Neural crest cell (in vitro differentiated cells): ENCODE data around the gene BCL3. TPM values are rescaled to one million over a fixed set of nuclear protein-coding genes. Genes with fewer than 3 reads are reported as not detected.

Experiments used
- DNase-seq: peaks from one replicate; pipeline ENCODE4 v3.0.0; 2021; ENCODE audit warnings: low read depth, mixed read lengths, low spot score
- H3K27ac Mint-ChIP-seq: one replicate; pipeline ENCODE4 v1.8.0; 2021; ENCODE audit warnings: mild to moderate bottlenecking, mixed read lengths; ENCODE audit not compliant: unreplicated experiment
- H3K27me3 Mint-ChIP-seq: 2 replicates; pipeline ENCODE4 v1.8.0; 2021; ENCODE audit warnings: low read depth, mild to moderate bottlenecking, mixed read lengths
- H3K36me3 Mint-ChIP-seq: 2 replicates; pipeline ENCODE4 v1.8.0; 2021; ENCODE audit warnings: low read depth, mild to moderate bottlenecking, mixed read lengths
- H3K4me1 Mint-ChIP-seq: 2 replicates; pipeline ENCODE4 v1.8.0; 2021; ENCODE audit warnings: mixed read lengths
- H3K4me3 Mint-ChIP-seq: one replicate; pipeline ENCODE4 v1.8.0; 2021; ENCODE audit warnings: mild to moderate bottlenecking, mixed read lengths
- H3K9me3 Mint-ChIP-seq: 2 replicates; pipeline ENCODE4 v1.8.0; 2021; ENCODE audit warnings: mixed read lengths
- CTCF ChIP-seq: fragments of 200-600 bp; sonication (generic); conservative IDR thresholded peaks from 2 replicates; pipeline ENCODE4 v1.5.0; 2021; ENCODE audit warnings: antibody characterized with exemption, mild to moderate bottlenecking
- total RNA-seq: library from RNA; stranded (reverse); gene quantifications from 2 replicates; pipeline ENCODE4 v1.2.1, GENCODE V29; 2021

Gene BCL3
- total RNA-seq, 1 donor from 2014 or later, result 2.2 TPM

DNA sequence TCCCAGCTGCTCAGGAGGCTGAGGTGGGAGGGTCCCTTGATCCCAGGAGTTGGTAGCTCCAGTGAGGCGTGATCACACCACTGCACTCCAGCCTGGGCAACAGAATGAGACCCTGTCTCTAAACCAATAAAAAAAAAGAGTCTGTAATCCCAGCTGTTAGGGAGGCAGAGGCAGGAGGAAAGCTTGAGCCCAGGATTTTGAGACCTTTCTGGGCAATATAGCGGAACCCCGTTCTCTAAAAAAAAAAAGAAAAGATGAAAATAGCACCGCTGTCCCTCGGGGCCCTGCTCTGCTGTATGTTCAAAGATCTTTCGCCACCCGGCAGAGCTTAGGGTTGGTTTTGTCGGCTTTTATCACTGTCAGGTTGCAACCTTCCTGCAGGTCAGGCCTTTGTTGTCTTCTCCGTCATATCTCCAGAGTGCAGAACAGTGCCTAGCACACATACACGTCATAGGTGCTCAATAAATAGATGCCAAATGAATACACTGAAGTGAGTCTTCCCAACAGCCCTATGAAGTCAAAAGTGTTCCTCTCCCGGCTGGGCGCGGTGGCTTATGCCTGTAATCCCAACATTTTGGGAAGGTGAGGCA, 47.0 kb downstream of the BCL3 start:
- H3K27ac Mint-ChIP-seq, result no peak overlapping the region
- no peak for TF ChIP-seq CTCF
- H3K9me3 Mint-ChIP-seq, result no peaks in the 10 kb centered on the region
- no peaks in the 10 kb centered on the region for H3K36me3 Mint-ChIP-seq
- H3K27me3 Mint-ChIP-seq, result no peaks in the 10 kb centered on the region
- DNase-seq, result no peak
- H3K4me1 Mint-ChIP-seq, result peaks cover 8% of the 10 kb centered on the region
- no peak overlapping the region for H3K4me3 Mint-ChIP-seq

DNA sequence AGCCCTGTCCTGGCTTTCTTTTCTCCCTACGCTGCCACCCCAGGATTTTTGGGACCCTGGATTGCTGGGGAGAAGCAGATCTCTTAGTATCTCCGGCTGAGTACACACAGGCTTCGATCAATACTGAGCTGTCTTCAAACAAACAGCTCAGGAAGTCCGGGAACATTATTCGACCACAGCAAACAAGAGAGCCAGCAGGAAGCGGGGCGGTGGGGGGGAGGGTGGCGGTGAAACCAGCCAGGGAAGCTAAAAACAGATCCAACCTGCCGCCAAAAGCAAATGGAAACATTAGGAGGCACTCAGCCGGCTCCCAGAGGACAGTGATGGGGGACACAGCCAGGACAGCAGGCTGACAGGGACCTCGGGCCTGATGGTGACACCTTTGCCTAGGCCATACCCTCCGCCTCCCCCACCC, 48.2 kb downstream of the BCL3 start:
- TF ChIP-seq CTCF, result no peak
- Mint-ChIP-seq H3K4me3 (no peak overlapping the region), H3K27me3 (no peaks in the 10 kb centered on the region), H3K27ac (peak overlapping the region; percentile 75), H3K36me3 (no peaks in the 10 kb centered on the region), H3K4me1 (peaks cover 8% of the 10 kb centered on the region), H3K9me3 (no peaks in the 10 kb centered on the region)
- DNase-seq, result no peak

- DNase-seq, result no peak
- H3K4me3 Mint-ChIP-seq, result no peak overlapping the region
- peaks cover 10% of the 10 kb centered on the region for H3K27me3 Mint-ChIP-seq
- H3K4me1 Mint-ChIP-seq, result peaks cover 8% of the 10 kb centered on the region
- no peaks in the 10 kb centered on the region for H3K9me3 Mint-ChIP-seq
- TF ChIP-seq CTCF, result no peak
- H3K27ac Mint-ChIP-seq, result no peak overlapping the region
- H3K36me3 Mint-ChIP-seq, result no peaks in the 10 kb centered on the region
These were observed 51.3 kb downstream of the BCL3 start for GRCh38 chr19:44799627-44800346.

- no peaks in the 10 kb centered on the region for H3K9me3 Mint-ChIP-seq
- no peak overlapping the region for H3K27ac Mint-ChIP-seq
- peaks cover 15% of the 10 kb centered on the region for H3K27me3 Mint-ChIP-seq
- no peaks in the 10 kb centered on the region for H3K36me3 Mint-ChIP-seq
- no peak overlapping the region for H3K4me3 Mint-ChIP-seq
- peak; percentile 96 for DNase-seq
- peaks cover 8% of the 10 kb centered on the region for H3K4me1 Mint-ChIP-seq
- peak; percentile 93 for TF ChIP-seq CTCF
These were observed 52.0 kb downstream of the BCL3 start for GRCh38 chr19:44800461-44800860.

GRCh38 chr19:44803442-44804428, 55.2 kb downstream of the BCL3 start:
- Mint-ChIP-seq H3K9me3 (no peaks in the 10 kb centered on the region), H3K4me3 (no peak overlapping the region), H3K36me3 (no peaks in the 10 kb centered on the region), H3K27me3 (peaks cover 24% of the 10 kb centered on the region), H3K27ac (no peak overlapping the region), H3K4me1 (peaks cover 16% of the 10 kb centered on the region)
- TF ChIP-seq CTCF, result no peak
- no peak for DNase-seq
